GDM1 (cell line): ENCODE data around the gene TSC22D1.

ENCODE experiments used
- DNase-seq: peaks from one replicate; lab custom pipeline; 2025; lab: John Stamatoyannopoulos, UW

The TSC22D1 gene

GRCh38 chr13:44452418-44452817 is 123.7 kb downstream of the TSC22D1 start:
- no peak for DNase-seq

GRCh38 chr13:44451651-44452050 is 124.5 kb downstream of the TSC22D1 start:
- DNase-seq: no peak

GRCh38 chr13:44451126-44451525 is 125.0 kb downstream of the TSC22D1 start:
- no peak for DNase-seq

GRCh38 chr13:44449999-44450821 is 125.9 kb downstream of the TSC22D1 start:
- no peak for DNase-seq

- no peak for DNase-seq
Observed at GRCh38 chr13:44448875-44449274, 127.3 kb downstream of the TSC22D1 start.

GRCh38 chr13:44448373-44448772 is 127.8 kb downstream of the TSC22D1 start:
- no peak for DNase-seq

GRCh38 chr13:44447783-44448321 is 128.3 kb downstream of the TSC22D1 start:
- no peak for DNase-seq

- no peak for DNase-seq
Observed at GRCh38 chr13:44440046-44440608, 136.0 kb downstream of the TSC22D1 start.

- peak; percentile 70 for DNase-seq
Observed at GRCh38 chr13:44439452-44440024, 136.6 kb downstream of the TSC22D1 start.

- DNase-seq: no peak
Observed at GRCh38 chr13:44438234-44438579, 137.9 kb downstream of the TSC22D1 start.

- no peak for DNase-seq
Observed at GRCh38 chr13:44437356-44438233, 138.5 kb downstream of the TSC22D1 start.

GRCh38 chr13:44436589-44437337 is 139.4 kb downstream of the TSC22D1 start:
- peak; percentile 85 for DNase-seq

- no peak for DNase-seq
Observed at GRCh38 chr13:44435919-44436510, 140.1 kb downstream of the TSC22D1 start.

GRCh38 chr13:44435142-44435918 is 140.8 kb downstream of the TSC22D1 start:
- peak; percentile 97 for DNase-seq

- no peak for DNase-seq
Observed at GRCh38 chr13:44434766-44435141, 141.4 kb downstream of the TSC22D1 start.

- no peak for DNase-seq
Observed at GRCh38 chr13:44433863-44434765, 142.0 kb downstream of the TSC22D1 start.

GRCh38 chr13:44432650-44433049 is 143.5 kb downstream of the TSC22D1 start:
- DNase-seq: no peak

GRCh38 chr13:44431150-44431549 is 145.0 kb downstream of the TSC22D1 start:
- DNase-seq: no peak

GRCh38 chr13:44429311-44429710 is 146.8 kb downstream of the TSC22D1 start:
- no peak for DNase-seq
